Uterus (tissue), 2 donors: Measurements from ENCODE around the gene C1QTNF4.

Experiments used
- CTCF ChIP-seq, 4 experiments: fragments of 200-600 bp in 2 of 4; fragments of 450-650 bp in 2 of 4; sonication (generic) in 2 of 4; IDR thresholded peaks; one replicate each; pipeline ENCODE4 v1.5.1; 2016 to 2019; ENCODE audit warnings: antibody characterized with exemption in 4 of 4, mild to moderate bottlenecking in 2 of 4, moderate library complexity in 1 of 4
- POLR2A ChIP-seq, 2 donors: fragments of 450-650 bp; IDR thresholded peaks; one replicate each; pipeline ENCODE4 v1.6.1; 2016; ENCODE audit warnings: antibody characterized with exemption in 2 of 2, mild to moderate bottlenecking in 1 of 2, moderate library complexity in 1 of 2

DNA sequence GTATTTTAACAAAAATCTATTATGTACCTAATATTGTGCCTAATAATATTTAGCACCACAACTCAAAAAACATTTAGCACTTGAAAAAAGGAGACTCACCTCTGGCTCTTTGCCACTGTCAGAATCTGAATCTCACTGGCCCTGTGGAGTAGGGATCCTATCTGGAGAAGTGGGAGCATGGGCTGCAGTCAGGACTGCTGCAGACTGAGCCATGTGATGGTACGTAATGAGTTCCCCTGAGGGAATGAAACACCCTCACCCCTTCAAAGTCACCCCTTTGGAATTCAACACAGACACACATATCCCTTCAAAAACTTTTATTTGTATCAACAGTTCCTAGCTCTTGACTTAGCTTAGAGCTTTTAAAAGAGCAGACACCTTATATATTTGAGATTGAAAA, 22.3 kb downstream of the C1QTNF4 start:
- TF ChIP-seq CTCF (IDR thresholded peaks at IDR 0.05) (no peak), POLR2A (IDR thresholded peaks at IDR 0.05) (no peak)
